ENCODE results near the gene EIF4G1. TPM values are rescaled to one million over a fixed set of nuclear protein-coding genes. Genes with fewer than 3 reads are reported as not detected.

Gene EIF4G1
- total and polyA plus RNA-seq, 2 of the 8 experiments (the other 6 are each of a cell fraction or from before 2014, with no cell fraction given): 318 to 473 TPM

- Histone ChIP-seq H3K27me3 (replicated peaks in 1 of 4; ENCODE audit: control insufficient read depth in 3 of 4, extremely low read depth in 1 of 4, insufficient read depth in 3 of 4, low read length in 3 of 4) (no peaks in the 10 kb centered on the region; a peak in 2 of 7 replicates), H2BK20ac (ENCODE audit: low read length) (no peak overlapping the region), H3K18ac (ENCODE audit: extremely low read depth, low read length) (no peak overlapping the region), H4K91ac (replicated peaks; ENCODE audit: insufficient read length, low read length) (no peak overlapping the region), H3K27ac (ENCODE audit: low read depth, low read length) (no peak overlapping the region), H2BK5ac (ENCODE audit: low read depth, low read length) (no peak overlapping the region), H4K20me1 (replicated peaks in 1 of 2; ENCODE audit: control insufficient read depth in 1 of 2, insufficient read depth in 2 of 2, low read length in 2 of 2) (peaks cover 0 to 12% of the 10 kb centered on the region in 2 experiments), H2BK120ac (replicated peaks; ENCODE audit: low read depth, low read length) (no peak overlapping the region), H3K9me3 (ENCODE audit: insufficient read depth in 2 of 2, low read depth in 1 of 2, low read length in 1 of 2) (no peaks in the 10 kb centered on the region), H4K8ac (ENCODE audit: extremely low read depth, insufficient read depth, low read length) (no peak overlapping the region), H3K9ac (replicated peaks in 1 of 4; ENCODE audit: extremely low read depth in 1 of 4, low read depth in 3 of 4, low read length in 3 of 4) (no peak overlapping the region), H3K4ac (replicated peaks; ENCODE audit: insufficient read length, low read depth, low read length) (no peak overlapping the region), H3K14ac (ENCODE audit: insufficient read length) (no peak overlapping the region), H3K79me2 (ENCODE audit: control insufficient read depth in 1 of 2, insufficient read depth in 2 of 2, low read length in 2 of 2) (no peaks in the 10 kb centered on the region), H4K5ac (ENCODE audit: insufficient read length, low read depth, low read length) (no peak overlapping the region), H2BK12ac (ENCODE audit: low read depth, low read length) (no peak overlapping the region), H3K23ac (ENCODE audit: insufficient read length) (no peak overlapping the region), H2BK15ac (ENCODE audit: low read length) (no peak overlapping the region), H3K79me1 (ENCODE audit: low read depth, low read length) (no peaks in the 10 kb centered on the region), H3K4me2 (ENCODE audit: insufficient read depth in 1 of 2, low read depth in 2 of 2, low read length in 2 of 2) (no peak overlapping the region), H3K4me1 (replicated peaks in 1 of 4; ENCODE audit: control insufficient read depth in 3 of 4, insufficient read depth in 4 of 4, low read length in 3 of 4) (peaks cover 4 to 8% (median 7%) of the 10 kb centered on the region in 4 experiments), H3K4me3 (ENCODE audit: extremely low read depth in 1 of 4, insufficient read depth in 2 of 4, low read depth in 3 of 4, low read length in 4 of 4) (no peak overlapping the region), H3K23me2 (ENCODE audit: low read depth, low read length) (no peaks in the 10 kb centered on the region; the same call in 1 of the 2 replicates), H2AFZ (ENCODE audit: low read length) (no peak overlapping the region), H2AK5ac (ENCODE audit: low read depth, low read length) (no peak overlapping the region), H3K56ac (replicated peaks; ENCODE audit: insufficient read length, low read depth, low read length) (no peak overlapping the region), H3K36me3 (ENCODE audit: control insufficient read depth in 2 of 4, insufficient read depth in 4 of 4, low read length in 3 of 4) (peaks cover 6 to 14% (median 11%) of the 10 kb centered on the region in 4 experiments; a peak in 7 of 8 replicates)
- CTCF ChIA-PET (ENCODE audit: partially characterized antibody): interaction anchor here (0.7 to 11.5 kb wide), 41 partner anchors 9 to 429 kb away, joined by 3 to 223 read pairs (median 8); partner anchors contain the start of genes CHRD, CLCN2 and FAM131A
- WGBS, 2 experiments (ENCODE audit: extremely low coverage in 1 of 2, insufficient coverage in 1 of 2, insufficient read length in 1 of 2, insufficient replicate concordance in 2 of 2, low coverage in 1 of 2, low lambda C conversion rate in 2 of 2, missing lambda C conversion rate in 1 of 2): 79% methylated on average over 8 of the region's 8 CpGs; no CpG with 5 or more reads in 1 of the 2 experiments
- POLR2A ChIA-PET (ENCODE audit: partially characterized antibody): interaction anchor here (1.1 to 4.2 kb wide), 4 partner anchors 10 to 185 kb away, joined by 3 to 32 read pairs (median 4); partner anchors contain the start of genes CLCN2 and POLR2H
- DNase-seq (ENCODE audit: low read depth in 1 of 2, low spot score in 2 of 2): no peak
- FAIRE-seq: no peak
- TF ChIP-seq CEBPB (IDR thresholded peaks at IDR 0.05; ENCODE audit: low read depth, low read length): no peak
- TF ChIP-seq CBX5 (IDR thresholded peaks at IDR 0.05; ENCODE audit: low read depth, low read length): no peak
- no peak for TF ChIP-seq RFX5 (IDR thresholded peaks at IDR 0.05; ENCODE audit: borderline replicate concordance, low read depth, low read length)
- TF ChIP-seq ASH2L (IDR thresholded peaks at IDR 0.05; ENCODE audit: low read length): no peak
- no peak for TF ChIP-seq EZH2 (IDR thresholded peaks at IDR 0.05; ENCODE audit: low read depth, low read length, severe bottlenecking)
- TF ChIP-seq SIN3A (conservative IDR thresholded peaks at IDR 0.05 in 1 of 2, IDR thresholded peaks at IDR 0.05 in 1 of 2; ENCODE audit: low read depth in 1 of 2, low read length in 2 of 2): no peak
- no peak for TF ChIP-seq SIRT6 (IDR thresholded peaks at IDR 0.05; ENCODE audit: low read length)
- no peak for TF ChIP-seq CHD2 (IDR thresholded peaks at IDR 0.05; ENCODE audit: low read length)
- no peak for TF ChIP-seq TBP (IDR thresholded peaks at IDR 0.05; ENCODE audit: low read depth, low read length)
These were observed 58.0 kb downstream of the EIF4G1 start for GRCh38 chr3:184372296-184372821.

Measured in H1 (cell line).